OCI-LY7 (cell line): ENCODE measurements around the gene ARMC12. TPM values are rescaled to one million over a fixed set of nuclear protein-coding genes. Genes with fewer than 3 reads are reported as not detected.

Source experiments
- BruUV-seq: library from RNA; stranded (reverse); fragments of 400-500 nt; replicated peaks from 2 replicates; lab custom pipeline; 2021; lab: Mats Ljungman, UMichigan
- CTCF ChIA-PET: fragments of 300-600 bp; sonication (Branson Sonifier 250); formaldehyde crosslinking; loops from one replicate; lab custom pipeline; 2022; ENCODE audit warnings: antibody characterized with exemption; ENCODE audit not compliant: unreplicated experiment; lab: Charles Lee
- POLR2A ChIA-PET: fragments of 300-600 bp; sonication (Branson Sonifier 250); formaldehyde crosslinking; loops from one replicate; lab custom pipeline; 2022; ENCODE audit warnings: antibody characterized with exemption; lab: Charles Lee
- DNase-seq: peaks from one replicate; pipeline ENCODE4 v3.0.0-alpha.2; 2015; ENCODE audit warnings: low spot score
- H2AFZ ChIP-seq: fragments of 200-600 bp; sonication (generic), shearing (Covaris generic); 2 replicates; pipeline ENCODE4 v1.6.1; 2014; ENCODE audit warnings: mild to moderate bottlenecking, antibody characterized with exemption, low read length, moderate library complexity
- H3K27ac ChIP-seq: fragments of 200-600 bp; sonication (generic); 2 replicates; pipeline ENCODE4 v1.5.1; 2014; ENCODE audit warnings: mixed run types, low read depth, mild to moderate bottlenecking, moderate library complexity, low read length, inconsistent platforms; ENCODE audit not compliant: poor library complexity, severe bottlenecking
- H3K36me3 ChIP-seq: fragments of 200-600 bp; sonication (generic); 2 replicates; pipeline ENCODE4 v1.6.1; 2014; ENCODE audit warnings: mild to moderate bottlenecking, antibody characterized with exemption, low read length, moderate library complexity, mixed read lengths; ENCODE audit not compliant: insufficient read depth
- H3K4me1 ChIP-seq: fragments of 200-600 bp; sonication (generic); 2 replicates; pipeline ENCODE4 v1.5.1; 2014; ENCODE audit warnings: mild to moderate bottlenecking, low read length; ENCODE audit not compliant: insufficient read depth, poor library complexity, severe bottlenecking
- H3K4me2 ChIP-seq: fragments of 200-600 bp; sonication (generic); 2 replicates; pipeline ENCODE4 v1.6.1; 2014; ENCODE audit warnings: mild to moderate bottlenecking, low read length
- H3K4me3 ChIP-seq: fragments of 200-600 bp; sonication (generic); 2 replicates; pipeline ENCODE4 v1.5.1; 2014; ENCODE audit warnings: mild to moderate bottlenecking, low read depth, low read length; ENCODE audit not compliant: poor library complexity, severe bottlenecking
- H3K79me2 ChIP-seq: fragments of 200-600 bp; sonication (generic); 2 replicates; pipeline ENCODE4 v1.6.1; 2016; ENCODE audit warnings: low read depth, mild to moderate bottlenecking, low read length, moderate library complexity, mixed read lengths; ENCODE audit not compliant: insufficient read depth
- H3K9me2 ChIP-seq: fragments of 200-600 bp; sonication (generic); 2 replicates; pipeline ENCODE4 v1.6.1; 2016; ENCODE audit warnings: mild to moderate bottlenecking, low read length, mixed read lengths; ENCODE audit not compliant: insufficient read depth
- H3K9me3 ChIP-seq: fragments of 200-600 bp; sonication (generic); 2 replicates; pipeline ENCODE4 v1.6.1; 2014; ENCODE audit warnings: mild to moderate bottlenecking, mixed run types, low read length, mixed read lengths
- H4K20me1 ChIP-seq: fragments of 200-600 bp; sonication (generic); 2 replicates; pipeline ENCODE4 v1.6.1; 2014; ENCODE audit warnings: mild to moderate bottlenecking, antibody characterized with exemption, low read length, moderate library complexity, mixed read lengths; ENCODE audit not compliant: insufficient read depth
- EZH2phosphoT487 ChIP-seq: fragments of 200-600 bp; sonication (generic); IDR thresholded peaks from 2 replicates; pipeline ENCODE4 v1.6.1; 2018; ENCODE audit warnings: low read depth, borderline replicate concordance, mild to moderate bottlenecking, mixed run types, antibody characterized with exemption, low read length, moderate library complexity, mixed read lengths
- intact Hi-C: fragments of 100-400 bp; cut with micrococcal nuclease; formaldehyde crosslinking; loops from one replicate; pipeline ENCODE4 v1.10.0; 2022; ENCODE audit not compliant: unreplicated experiment
- total RNA-seq, 2 experiments: library from RNA; depleted of rRNA in 1 of 2; stranded (reverse); fragments of >200 nt in 1 of 2; shearing (Covaris generic) in 1 of 2; gene quantifications; 2 replicates each; pipeline ENCODE4 v1.2.3, GENCODE V29; 2014 to 2022
- TF ChIP-seq, protein P1 (sequence below): fragments of 200-600 bp; sonication (generic); conservative IDR thresholded peaks from 2 replicates; pipeline ENCODE4 v1.5.1; 2014; ENCODE audit warnings: mild to moderate bottlenecking, antibody characterized with exemption, low read length, moderate library complexity, mixed read lengths

The ARMC12 gene
- total RNA-seq, 2 experiments from 2014 or later = 3.4 to 4.9 TPM

- Histone ChIP-seq H3K27ac (peak overlapping the region; percentile 96), H3K9me2 (no peaks in the 10 kb centered on the region), H3K4me2 (peak overlapping the region; percentile 96), H3K4me1 (peaks cover 82% of the 10 kb centered on the region), H3K4me3 (peak overlapping the region; percentile 75), H3K36me3 (no peaks in the 10 kb centered on the region), H4K20me1 (no peaks in the 10 kb centered on the region), H2AFZ (peak overlapping the region; percentile 15; the same call in 1 of the 2 replicates), H3K79me2 (peaks cover 11% of the 10 kb centered on the region; the same call in 1 of the 2 replicates), H3K9me3 (no peaks in the 10 kb centered on the region)
- no peak for TF ChIP-seq EZH2phosphoT487
- TF ChIP-seq, protein P1, sequence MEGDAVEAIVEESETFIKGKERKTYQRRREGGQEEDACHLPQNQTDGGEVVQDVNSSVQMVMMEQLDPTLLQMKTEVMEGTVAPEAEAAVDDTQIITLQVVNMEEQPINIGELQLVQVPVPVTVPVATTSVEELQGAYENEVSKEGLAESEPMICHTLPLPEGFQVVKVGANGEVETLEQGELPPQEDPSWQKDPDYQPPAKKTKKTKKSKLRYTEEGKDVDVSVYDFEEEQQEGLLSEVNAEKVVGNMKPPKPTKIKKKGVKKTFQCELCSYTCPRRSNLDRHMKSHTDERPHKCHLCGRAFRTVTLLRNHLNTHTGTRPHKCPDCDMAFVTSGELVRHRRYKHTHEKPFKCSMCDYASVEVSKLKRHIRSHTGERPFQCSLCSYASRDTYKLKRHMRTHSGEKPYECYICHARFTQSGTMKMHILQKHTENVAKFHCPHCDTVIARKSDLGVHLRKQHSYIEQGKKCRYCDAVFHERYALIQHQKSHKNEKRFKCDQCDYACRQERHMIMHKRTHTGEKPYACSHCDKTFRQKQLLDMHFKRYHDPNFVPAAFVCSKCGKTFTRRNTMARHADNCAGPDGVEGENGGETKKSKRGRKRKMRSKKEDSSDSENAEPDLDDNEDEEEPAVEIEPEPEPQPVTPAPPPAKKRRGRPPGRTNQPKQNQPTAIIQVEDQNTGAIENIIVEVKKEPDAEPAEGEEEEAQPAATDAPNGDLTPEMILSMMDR = peak; percentile 63
- intact Hi-C loops = loop anchor here (1.0 kb wide), 1 partner anchor 41 kb away; the partner anchor contains the start of gene FKBP5
- no TSS peak for BruUV-seq
- POLR2A ChIA-PET = interaction anchor here (0.6 to 2.6 kb wide), 5 partner anchors 9 to 1035 kb away, joined by 3 to 7 read pairs (median 3); no protein-coding TSS in a partner anchor
- CTCF ChIA-PET = interaction anchor here (1.1 to 2.3 kb wide), 3 partner anchors 12 to 139 kb away, joined by 3 to 11 read pairs (median 3); no protein-coding TSS in a partner anchor
- peak; percentile 85 for DNase-seq
Measured at GRCh38 chr6:35728683-35729678, 7.9 kb upstream of the ARMC12 start.

GRCh38 chr6:35729722-35730121 is 7.1 kb upstream of the ARMC12 start:
- Histone ChIP-seq H3K27ac (peak overlapping the region; percentile 96), H4K20me1 (no peaks in the 10 kb centered on the region), H3K79me2 (peaks cover 11% of the 10 kb centered on the region; the same call in 1 of the 2 replicates), H3K9me2 (no peaks in the 10 kb centered on the region), H3K4me2 (peak overlapping the region; percentile 96), H3K4me3 (peak overlapping the region; percentile 13), H3K36me3 (no peaks in the 10 kb centered on the region), H3K4me1 (peaks cover 75% of the 10 kb centered on the region), H2AFZ (peak overlapping the region; percentile 15; the same call in 1 of the 2 replicates), H3K9me3 (no peaks in the 10 kb centered on the region)
- no TSS peak for BruUV-seq
- POLR2A ChIA-PET = interaction anchor here (1.1 kb wide), 1 partner anchor 84 kb away, joined by 3 read pairs; no protein-coding TSS in a partner anchor
- peak; percentile 33 for DNase-seq
- intact Hi-C loops = loop anchor here (5.0 kb wide), 1 partner anchor 62 kb away; no protein-coding TSS in a partner anchor
- TF ChIP-seq, protein P1 = no peak
- no peak for TF ChIP-seq EZH2phosphoT487
- CTCF ChIA-PET = no interaction called here
